ENCODE results near the gene UBLCP1. TPM values are rescaled to one million over a fixed set of nuclear protein-coding genes. Genes with fewer than 3 reads are reported as not detected.
"Not testable (repeated sequence)": the region's sequence is repeated elsewhere in the genome, so short reads cannot be mapped to it uniquely, and the experiment has no call there.

UBLCP1 gene, protein sequence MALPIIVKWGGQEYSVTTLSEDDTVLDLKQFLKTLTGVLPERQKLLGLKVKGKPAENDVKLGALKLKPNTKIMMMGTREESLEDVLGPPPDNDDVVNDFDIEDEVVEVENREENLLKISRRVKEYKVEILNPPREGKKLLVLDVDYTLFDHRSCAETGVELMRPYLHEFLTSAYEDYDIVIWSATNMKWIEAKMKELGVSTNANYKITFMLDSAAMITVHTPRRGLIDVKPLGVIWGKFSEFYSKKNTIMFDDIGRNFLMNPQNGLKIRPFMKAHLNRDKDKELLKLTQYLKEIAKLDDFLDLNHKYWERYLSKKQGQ
- total RNA-seq, result 12.3 TPM

DNA sequence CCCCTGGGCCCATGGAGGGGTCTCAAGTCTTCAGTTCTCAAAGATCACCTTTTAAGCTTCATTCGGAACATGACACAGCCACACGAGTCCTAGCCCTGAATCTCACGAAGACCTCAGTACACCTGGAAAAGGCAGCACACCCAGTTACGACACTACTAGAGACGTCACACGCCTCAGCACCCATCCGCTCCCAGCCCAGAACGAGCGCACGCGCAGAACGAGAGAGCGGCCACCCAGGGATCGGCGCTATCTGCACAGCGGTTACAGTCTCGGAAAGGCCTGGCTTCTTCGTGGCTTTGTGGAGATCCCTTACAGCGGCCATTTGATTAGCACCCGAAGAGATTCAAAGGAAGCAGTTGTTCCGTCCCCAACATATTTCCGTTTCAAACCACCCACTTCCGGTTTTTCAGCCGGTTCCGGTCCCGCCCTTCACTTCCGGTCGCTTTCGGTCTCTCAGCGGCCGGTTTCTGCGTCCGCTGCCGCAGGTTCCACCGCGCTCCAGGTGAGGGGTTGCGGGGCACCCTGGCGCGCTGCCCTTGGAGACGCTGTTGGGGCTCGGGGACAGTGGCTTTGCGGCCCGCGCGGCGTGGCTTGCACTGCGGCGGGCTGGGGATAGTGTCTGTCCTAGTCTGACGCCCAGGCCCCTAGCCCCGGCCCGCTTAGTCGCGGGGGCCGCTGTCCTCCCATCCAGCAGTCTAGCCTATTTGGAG lies at the start of gene UBLCP1:
Gene UBLCP1, plus strand, starts transcription at position 432 of the 710 bp plus-strand sequence. CDS start 5,626 bp downstream, outside the sequence.
- DNase-seq, result peak; percentile 80

DNA sequence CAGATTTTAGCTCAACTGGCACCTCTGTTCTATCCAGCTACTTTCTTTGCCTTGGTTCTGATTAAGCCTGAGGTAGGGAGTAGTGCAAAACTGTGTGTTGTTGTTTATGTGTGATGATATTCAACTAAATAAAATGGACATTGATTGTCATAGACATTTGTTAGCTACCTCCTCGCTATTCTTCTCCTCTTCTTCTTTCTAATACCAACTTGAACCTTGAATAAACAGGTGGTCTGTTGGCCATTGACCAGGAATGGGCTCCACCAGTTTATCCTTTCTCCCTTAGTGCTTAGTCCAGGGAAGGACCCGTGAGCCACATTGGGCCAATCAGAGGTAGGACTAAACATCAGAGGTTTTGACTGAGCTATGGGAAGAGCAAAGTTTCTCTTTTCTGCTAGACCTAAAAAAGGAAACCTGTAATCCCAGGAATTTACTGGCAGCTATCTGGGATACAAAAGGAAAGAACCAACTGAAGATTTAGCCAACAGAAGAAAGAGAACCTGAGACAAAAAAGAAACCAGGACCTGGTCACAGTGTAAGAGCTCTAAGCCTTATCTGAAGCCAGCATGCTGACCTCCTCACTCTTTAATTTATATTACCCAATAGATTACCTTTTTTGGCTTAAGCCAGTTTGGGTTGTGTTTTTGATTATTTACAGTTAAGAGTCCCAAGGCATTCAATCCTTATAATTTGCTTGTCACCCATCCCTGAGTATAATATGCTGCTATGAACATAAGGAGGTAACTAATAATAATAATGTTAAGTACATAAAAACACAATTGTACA lies 48.4 kb upstream of the UBLCP1 start:
- no peak for DNase-seq

DNA sequence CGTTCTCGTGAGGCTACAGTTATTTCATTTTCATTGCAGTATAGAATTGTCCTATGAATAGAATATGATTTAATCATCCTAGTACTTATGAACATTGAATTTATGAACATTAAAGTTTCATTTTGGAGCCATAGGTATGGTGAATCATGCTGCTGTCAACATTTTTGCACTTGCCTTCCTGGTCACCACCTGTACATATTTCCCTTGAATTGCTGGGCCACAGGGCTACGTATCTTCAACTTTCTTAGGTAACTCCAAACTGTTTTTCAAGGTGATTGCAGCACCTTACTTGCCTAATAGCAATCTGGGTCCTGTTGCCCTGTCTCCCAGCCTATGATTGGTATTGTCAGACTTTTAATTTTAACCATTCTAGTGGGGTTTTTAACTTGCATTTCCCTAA lies 47.2 kb upstream of the UBLCP1 start:
- DNase-seq, result no peak

DNA sequence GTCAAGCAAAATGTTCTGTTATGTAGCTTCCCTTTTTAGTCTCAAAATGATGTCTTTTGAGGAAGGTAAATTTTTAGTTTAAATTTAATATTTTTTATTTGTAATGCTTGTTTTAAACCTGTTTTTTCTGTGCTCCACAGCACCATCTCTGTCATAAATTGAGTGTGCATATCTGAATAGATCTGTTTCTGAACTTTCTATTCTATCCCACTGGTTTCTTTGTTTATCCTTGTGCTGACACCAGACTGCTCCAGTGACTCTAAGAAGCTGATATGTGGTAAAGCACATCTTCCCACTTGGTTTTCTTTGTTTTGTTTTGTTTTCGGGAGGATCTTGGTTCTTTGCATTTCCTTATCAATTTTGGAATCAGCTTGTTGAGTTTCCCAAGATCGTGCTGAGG lies 46.6 kb upstream of the UBLCP1 start:
- DNase-seq, result no peak

DNA sequence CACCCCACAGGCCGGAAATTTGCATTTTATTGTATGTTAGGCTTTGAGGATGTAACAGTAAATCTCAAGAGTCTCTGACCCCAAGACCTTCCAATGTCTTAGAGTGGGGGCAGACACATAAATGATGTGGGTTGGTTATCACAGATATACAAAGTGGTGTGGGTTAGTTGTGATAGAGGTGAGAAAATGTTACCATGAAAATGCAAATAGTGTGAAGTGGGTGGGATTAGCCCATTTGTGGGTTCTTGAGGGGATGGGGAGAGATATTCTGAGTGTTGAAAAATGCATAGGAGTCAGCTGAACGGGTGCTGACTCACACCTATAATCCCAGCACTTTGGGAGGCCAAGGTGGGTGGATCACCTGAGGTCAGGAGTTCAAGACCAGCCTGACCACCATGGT lies 45.9 kb upstream of the UBLCP1 start:
- no peak for DNase-seq

DNA sequence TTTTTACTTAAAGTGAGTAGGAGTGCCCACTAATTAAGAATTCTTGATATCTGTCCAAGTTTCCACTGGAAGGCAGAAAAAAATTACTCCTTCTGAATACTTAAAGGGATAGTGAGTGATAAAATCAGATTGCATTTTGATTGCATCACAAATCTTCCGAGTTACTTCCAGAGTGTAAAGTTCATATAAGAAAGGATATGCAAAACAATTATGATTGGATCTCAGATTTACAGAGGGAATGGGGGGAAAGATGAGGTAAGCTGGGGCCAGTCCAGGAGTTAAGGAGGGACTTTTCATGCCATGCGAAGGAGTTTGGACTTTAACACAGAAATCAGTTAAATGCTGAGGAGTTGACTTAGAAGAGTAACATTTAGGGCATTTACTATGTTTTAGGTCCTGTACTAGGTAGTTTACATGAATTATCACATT lies 44.5 kb upstream of the UBLCP1 start:
- no peak for DNase-seq

DNA sequence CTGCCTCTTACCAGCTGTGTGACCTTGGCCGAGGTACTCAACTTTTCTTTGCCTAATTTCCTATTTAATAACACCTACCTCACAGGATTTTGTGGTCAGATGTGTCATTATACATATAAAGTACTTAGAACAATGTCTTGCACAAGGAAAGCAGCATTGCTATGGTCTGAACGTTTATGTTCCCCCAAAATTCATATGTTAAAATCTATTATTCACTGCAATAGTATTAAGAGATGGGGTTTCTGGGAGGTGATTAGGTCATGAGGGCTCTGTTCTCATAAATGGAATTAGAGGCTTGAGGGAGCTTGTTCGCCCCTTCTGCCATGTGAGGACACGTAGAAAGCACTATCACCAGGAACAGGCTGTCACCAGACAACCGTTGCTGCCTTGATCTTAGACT lies 42.9 kb upstream of the UBLCP1 start:
- no peak for DNase-seq

DNA sequence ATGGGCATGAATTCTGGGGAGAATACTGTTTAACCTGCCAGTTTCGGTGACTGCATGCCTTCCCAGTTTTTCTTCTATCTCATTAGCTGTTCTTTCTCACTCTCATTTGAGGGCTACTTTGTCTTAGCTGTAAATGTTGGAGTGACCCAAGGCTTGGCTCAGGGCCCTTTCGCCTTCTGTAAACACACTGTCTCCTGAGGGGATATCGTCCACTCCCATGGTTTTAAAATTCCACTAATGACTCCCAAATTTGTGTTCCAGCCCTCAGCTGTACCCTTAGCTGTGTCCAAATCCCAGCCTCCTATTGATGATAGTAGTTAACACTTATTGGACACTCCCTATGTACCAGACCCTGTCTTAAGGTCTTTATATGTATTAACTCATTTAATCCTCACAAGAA lies 39.6 kb upstream of the UBLCP1 start:
- DNase-seq, result no peak

DNA sequence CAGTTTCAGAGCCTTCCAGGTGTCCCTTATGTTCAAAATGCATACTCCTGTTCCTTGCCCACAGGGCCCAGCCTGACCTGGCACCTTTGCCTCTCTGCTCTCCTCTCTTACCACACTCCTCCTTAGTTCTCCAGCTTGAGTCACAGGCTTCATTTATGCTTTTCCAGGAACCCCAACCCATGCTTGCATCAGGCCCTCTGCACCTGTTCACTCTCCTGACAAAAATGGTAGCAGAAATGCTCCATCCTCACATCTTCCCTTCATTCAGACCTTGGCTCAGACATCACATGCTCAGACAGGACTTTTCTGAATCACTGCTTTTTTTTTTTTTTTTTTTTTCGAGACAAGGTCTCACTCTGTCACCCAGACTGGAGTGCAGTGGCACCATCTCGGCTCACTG lies 38.6 kb upstream of the UBLCP1 start:
- no peak for DNase-seq

DNA sequence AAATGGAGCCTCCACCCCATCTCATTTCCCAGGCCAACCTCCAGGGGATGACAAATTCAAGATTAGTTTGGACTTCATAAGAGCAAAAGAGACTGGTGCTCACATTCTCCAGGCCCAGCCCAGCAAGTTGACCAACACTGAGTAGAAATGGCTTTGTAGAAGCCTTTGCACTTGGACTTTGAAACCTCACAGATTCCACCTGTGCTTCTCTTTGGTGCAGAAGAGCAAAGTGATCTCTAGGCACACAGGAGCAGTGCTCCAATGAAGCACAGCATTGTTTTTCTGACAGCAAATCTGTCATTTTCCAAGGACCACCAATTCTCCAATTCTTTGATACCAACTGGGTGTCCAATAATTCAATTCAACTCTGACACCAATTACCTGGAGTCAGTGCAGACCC lies 36.6 kb upstream of the UBLCP1 start:
- no peak for DNase-seq

DNA sequence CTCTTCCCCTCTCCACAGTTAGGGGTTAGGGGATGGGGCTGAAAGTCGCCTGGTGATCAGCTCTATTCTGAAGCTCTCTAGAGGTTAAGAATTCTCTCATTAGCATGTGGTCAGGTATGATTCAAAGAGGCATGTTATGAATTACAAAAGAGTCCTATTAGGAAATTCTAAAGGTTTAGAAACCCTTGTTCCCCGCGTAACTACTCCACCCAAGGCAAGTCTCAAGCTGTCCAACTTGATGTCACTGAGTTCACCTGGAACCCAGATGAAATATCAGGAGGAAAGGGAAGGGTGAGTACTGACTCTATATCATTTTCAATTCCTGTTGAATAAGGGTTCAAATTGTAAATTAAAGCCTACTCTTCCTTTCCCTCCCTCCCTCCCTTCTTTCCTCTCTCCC lies 35.6 kb upstream of the UBLCP1 start:
- DNase-seq, result no peak

DNA sequence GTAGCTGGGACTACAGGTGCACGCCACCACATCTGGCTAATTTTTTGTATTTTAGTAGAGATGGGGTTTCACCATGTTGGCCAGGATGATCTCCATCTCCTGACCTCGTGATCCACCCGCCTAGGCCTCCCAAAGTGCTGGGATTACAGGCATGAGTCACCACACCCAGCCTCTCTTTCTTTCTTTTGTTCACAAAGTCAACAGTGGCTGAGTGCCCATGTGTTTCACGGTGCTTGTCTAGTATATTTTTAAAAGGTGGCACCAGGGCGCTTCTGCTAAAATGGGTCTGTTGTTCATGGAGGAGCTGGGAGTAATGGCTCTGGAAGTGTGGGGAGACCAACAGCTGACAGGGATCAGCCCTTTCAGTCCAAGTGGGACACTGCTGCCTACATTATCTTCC lies 35.0 kb upstream of the UBLCP1 start:
- DNase-seq, result not testable (repeated sequence)

DNA sequence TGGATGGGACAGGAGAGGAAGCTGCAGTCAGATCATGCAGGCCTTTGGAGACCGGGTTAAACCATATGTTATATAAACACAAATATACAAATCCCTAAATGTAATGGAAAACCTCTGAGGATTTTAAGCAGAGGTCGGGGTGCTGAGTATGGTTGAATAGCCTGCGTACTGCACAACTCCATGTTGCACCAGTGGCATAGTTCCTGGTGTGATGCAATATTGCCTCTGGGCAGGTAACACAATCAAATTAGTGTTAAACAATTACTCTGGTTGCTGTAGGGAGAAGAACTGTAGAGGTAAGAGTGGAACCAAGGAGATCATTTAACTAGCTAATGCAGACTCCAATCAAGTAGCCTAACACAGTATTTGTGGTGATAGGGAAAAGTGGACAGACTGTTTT lies 32.4 kb upstream of the UBLCP1 start:
- DNase-seq, result no peak

DNA sequence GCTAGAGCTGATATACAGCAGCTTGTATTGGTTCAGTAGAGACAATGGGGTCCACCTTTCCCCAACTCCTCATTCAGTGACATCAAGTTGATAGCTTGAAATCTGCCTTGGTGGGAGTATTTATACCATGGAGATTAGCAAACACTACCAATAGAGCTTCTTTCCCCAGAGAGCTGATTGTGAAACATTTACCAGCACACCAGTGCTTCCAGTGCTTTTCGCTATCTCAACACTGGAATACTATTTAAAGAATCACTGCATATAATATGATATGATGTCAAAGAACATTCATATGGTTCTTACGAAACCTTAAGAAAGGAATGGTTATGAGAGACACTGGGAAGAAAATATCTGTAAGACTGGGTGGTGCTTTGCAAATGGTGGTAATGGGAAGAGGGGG lies 31.9 kb upstream of the UBLCP1 start:
- DNase-seq, result no peak

DNA sequence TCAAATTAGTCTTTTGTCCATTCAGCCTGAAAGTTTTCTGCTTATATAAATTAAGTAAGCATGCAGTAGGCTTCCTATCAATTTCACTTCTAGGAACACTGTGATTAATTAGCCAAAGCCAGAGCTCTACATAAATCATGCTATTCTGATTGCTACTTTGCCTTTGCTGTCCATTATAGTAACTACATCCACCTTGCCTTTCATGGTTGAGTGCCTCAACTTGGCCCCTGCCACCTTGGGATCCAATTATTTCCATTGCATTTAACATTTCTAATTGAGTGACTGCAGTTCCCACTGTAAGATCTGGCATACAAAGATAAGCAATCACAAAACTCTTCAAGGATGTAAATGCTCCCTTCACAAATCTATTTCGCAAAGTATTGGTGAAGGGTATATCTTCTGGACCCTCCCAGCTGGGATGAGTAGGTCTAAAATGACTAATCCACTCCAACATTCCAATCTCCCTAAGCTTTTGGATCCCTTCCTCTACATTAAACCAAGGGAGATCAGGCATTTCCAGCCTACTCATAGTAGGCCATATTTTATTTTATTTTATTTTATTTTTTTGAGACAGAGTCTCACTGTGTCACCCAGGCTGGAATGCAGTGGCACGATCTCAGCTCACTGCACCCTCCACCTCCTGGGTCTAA lies 27.1 kb upstream of the UBLCP1 start:
- DNase-seq, result not testable (repeated sequence)

DNA sequence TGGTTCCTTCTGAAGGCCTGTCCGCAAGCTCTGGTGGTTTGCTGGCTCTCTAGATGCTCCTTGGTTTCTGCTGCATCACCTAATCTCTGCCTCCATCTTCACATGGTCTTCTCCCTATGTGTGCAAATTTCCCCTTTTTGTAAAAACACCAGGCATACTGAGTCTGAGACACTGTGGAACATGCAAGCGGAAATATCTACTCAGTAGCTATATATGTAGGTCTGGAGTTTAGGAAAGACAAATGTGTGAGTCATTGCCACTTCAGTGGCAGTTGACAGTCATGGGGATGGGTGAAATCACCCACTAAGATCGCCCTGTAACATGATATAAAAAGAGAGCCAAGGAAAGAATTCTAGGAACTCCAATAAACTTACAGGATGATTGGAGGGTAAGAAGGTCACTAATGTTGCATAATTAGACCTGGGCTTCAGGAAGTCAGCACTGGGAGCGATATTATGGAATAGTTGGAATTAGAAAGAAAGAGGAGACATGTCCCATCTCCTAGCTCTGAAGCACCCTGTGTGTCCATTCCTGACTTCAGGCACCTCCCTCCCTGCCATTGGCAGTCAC lies 22.7 kb upstream of the UBLCP1 start:
- DNase-seq, result no peak

DNA sequence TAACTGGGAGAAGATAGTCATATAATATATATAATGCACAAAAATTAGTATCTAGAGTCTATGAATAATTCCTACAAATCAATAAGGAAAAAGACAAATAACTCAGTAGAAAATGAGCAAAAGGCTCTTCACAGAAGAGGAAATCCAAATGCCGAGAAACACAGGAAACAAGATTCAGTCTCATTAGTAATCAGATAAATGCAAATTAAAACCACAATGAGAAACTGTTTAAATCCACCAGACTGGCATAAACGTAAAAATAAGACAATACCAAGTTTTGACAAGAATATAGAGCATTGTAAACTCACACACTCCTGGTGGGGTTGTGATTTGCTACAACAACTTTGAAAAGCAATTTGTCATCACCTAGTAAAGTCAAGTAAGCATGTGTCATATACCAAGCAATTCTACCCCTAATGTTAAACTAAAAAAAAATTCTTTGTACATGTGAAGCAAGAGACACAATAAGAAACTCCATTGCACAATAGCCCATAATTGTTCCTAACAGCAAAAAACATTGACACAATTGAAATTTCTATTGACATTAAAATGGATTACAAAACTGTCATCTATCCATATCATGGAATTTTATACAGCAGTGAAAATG lies 21.0 kb upstream of the UBLCP1 start:
- DNase-seq, result no peak

DNA sequence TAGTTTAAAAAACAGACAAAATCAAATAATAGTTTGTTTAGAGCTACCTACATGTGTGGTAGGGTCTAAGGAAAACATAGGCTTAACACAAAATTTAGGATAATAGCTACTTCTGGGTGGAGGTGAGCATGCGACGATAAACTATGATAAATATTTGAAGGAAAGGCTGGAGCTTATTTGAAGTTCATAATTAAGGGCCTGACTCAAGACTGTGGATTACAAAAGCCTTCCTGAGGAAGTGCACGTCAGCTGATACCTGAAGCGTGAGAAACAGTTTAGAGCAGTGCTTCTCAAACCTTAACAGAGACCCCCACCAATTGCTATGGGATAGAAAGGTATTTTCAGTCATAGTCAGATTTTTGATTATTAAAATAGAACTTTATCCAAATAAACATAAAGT lies 20.4 kb upstream of the UBLCP1 start:
- DNase-seq, result no peak

DNA sequence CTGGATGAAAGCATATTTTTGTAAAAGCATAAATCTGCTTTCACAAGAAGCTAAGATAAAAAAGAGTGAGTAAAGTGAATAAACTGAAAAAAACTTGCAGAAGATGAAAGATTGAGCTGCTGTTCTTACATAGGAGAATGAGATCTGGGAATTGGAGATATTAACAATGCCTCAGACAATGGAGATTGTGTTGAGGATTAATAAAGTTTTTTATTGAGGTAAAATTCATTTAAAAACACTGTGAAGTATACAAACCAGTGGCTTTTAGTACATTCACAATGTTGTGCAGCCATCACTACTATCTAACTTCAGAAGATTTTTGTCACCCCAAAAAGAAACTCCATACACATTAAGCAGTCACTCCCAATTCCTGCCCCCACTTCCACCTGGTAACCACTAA lies 19.7 kb upstream of the UBLCP1 start:
- no peak for DNase-seq

DNA sequence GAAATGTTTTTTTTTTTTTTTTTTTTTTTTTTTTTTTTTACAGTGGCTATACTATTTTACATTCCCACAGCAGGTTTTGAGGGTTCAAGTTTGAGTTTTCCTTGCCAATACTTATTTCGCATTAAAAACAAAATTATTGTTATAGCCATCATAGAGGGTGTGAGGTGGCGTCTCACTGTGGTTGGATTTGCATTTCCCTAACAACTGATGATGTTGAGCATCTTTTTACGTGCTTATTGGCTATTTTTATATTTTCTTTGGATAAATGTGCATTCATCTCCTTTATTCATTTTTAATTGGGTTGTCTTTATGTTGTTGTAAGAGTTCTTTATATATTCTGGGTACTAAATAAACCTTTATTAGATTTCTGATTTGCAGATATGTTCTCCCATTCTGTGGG lies 18.9 kb upstream of the UBLCP1 start:
- no peak for DNase-seq

DNA sequence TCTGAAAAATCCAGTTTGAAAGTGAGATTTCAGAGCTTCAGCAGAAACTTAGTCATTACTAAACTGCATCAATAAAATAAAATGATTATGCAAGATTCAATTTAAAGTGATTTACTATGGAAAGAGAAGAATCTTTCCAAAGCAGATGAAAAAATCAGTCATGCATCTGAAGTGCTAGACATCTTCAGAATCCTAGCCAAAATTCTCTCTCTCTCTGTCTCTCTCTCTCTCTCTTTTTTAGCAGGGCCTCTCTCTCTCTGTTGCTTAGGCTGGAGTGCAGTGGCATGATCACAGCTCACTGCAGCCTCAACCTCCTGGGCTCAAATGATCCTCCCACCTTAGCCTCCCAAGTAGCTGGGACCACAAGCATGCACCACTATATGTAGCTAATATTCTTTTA lies 18.2 kb upstream of the UBLCP1 start:
- no peak for DNase-seq

DNA sequence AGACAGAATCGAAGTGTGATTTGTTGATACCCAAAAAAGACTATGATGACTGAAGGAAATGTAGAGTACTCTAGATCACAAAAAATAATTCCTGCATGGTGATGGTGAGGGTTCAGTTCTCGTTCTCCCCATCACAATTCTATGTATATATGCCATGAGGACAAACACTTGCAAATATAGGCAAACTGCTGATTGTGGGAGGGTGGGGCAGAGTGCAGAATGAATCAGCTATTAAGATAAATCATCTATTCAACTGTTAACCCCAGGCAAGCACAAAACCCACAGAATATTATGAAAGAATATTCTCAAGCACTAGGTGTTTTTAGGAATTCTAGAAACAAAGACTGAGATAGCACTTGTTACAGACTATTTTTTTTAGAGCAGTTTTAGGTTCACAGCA lies 13.9 kb upstream of the UBLCP1 start:
- DNase-seq, result no peak

Measured in skin of body (tissue), 2 donors.